ES-I3 (cell line): ENCODE measurements around the gene PAK3.

Source experiments
- H3K36me3 ChIP-seq: 2 replicates; pipeline ENCODE4 v1.6.1; 2013; ENCODE audit warnings: mild to moderate bottlenecking, low read length, control low read depth, moderate library complexity; ENCODE audit not compliant: insufficient read depth
- H3K4me1 ChIP-seq: 2 replicates; pipeline ENCODE4 v1.6.1; 2013; ENCODE audit warnings: mild to moderate bottlenecking, control low read depth, low read length; ENCODE audit not compliant: insufficient read depth
- H3K9ac ChIP-seq: 2 replicates; pipeline ENCODE4 v1.6.1; 2013; ENCODE audit warnings: low read depth, mild to moderate bottlenecking, low read length, moderate library complexity
- H3K9me3 ChIP-seq: 2 replicates; pipeline ENCODE4 v1.6.1; 2013; ENCODE audit warnings: mild to moderate bottlenecking, low read length, moderate library complexity; ENCODE audit not compliant: control insufficient read depth, insufficient read depth

The PAK3 gene

GRCh38 chrX:111168314-111168713 is 72.3 kb downstream of the PAK3 start:
- Histone ChIP-seq H3K36me3 (no peaks in the 10 kb centered on the region; the same call in 1 of the 2 replicates), H3K4me1 (no peaks in the 10 kb centered on the region), H3K9ac (no peak overlapping the region), H3K9me3 (no peaks in the 10 kb centered on the region)

- Histone ChIP-seq H3K36me3 (no peaks in the 10 kb centered on the region), H3K4me1 (no peaks in the 10 kb centered on the region), H3K9me3 (no peaks in the 10 kb centered on the region), H3K9ac (no peak overlapping the region)
Observed at GRCh38 chrX:111169141-111169540, 73.2 kb downstream of the PAK3 start.

GRCh38 chrX:111170017-111170416 is 74.0 kb downstream of the PAK3 start:
- H3K9ac ChIP-seq = no peak overlapping the region
- no peaks in the 10 kb centered on the region for H3K4me1 ChIP-seq
- H3K9me3 ChIP-seq = no peaks in the 10 kb centered on the region
- no peaks in the 10 kb centered on the region for H3K36me3 ChIP-seq

GRCh38 chrX:111180750-111181240 is 84.8 kb downstream of the PAK3 start:
- Histone ChIP-seq H3K9me3 (no peaks in the 10 kb centered on the region), H3K4me1 (peaks cover 19% of the 10 kb centered on the region), H3K9ac (no peak overlapping the region), H3K36me3 (no peaks in the 10 kb centered on the region)

- Histone ChIP-seq H3K9me3 (no peaks in the 10 kb centered on the region), H3K9ac (no peak overlapping the region), H3K36me3 (no peaks in the 10 kb centered on the region), H3K4me1 (peaks cover 19% of the 10 kb centered on the region)
Observed at GRCh38 chrX:111181951-111182350, 86.0 kb downstream of the PAK3 start.

- Histone ChIP-seq H3K9ac (no peak overlapping the region), H3K36me3 (no peaks in the 10 kb centered on the region), H3K4me1 (peaks cover 19% of the 10 kb centered on the region), H3K9me3 (no peaks in the 10 kb centered on the region)
Observed at GRCh38 chrX:111182997-111183396, 87.0 kb downstream of the PAK3 start.

GRCh38 chrX:111191598-111191997 is 95.6 kb downstream of the PAK3 start:
- Histone ChIP-seq H3K36me3 (no peaks in the 10 kb centered on the region), H3K4me1 (no peaks in the 10 kb centered on the region), H3K9me3 (no peaks in the 10 kb centered on the region), H3K9ac (no peak overlapping the region)

GRCh38 chrX:111199505-111199904 is 103.5 kb downstream of the PAK3 start:
- Histone ChIP-seq H3K9ac (no peak overlapping the region), H3K4me1 (no peaks in the 10 kb centered on the region), H3K9me3 (no peaks in the 10 kb centered on the region), H3K36me3 (no peaks in the 10 kb centered on the region)

GRCh38 chrX:111200327-111200726 is 104.3 kb downstream of the PAK3 start:
- no peaks in the 10 kb centered on the region for H3K4me1 ChIP-seq
- no peak overlapping the region for H3K9ac ChIP-seq
- H3K9me3 ChIP-seq = no peaks in the 10 kb centered on the region
- H3K36me3 ChIP-seq = no peaks in the 10 kb centered on the region

- H3K4me1 ChIP-seq = no peaks in the 10 kb centered on the region
- H3K9me3 ChIP-seq = no peaks in the 10 kb centered on the region
- no peaks in the 10 kb centered on the region for H3K36me3 ChIP-seq
Observed at GRCh38 chrX:111207851-111208250, 111.9 kb downstream of the PAK3 start.

GRCh38 chrX:111216293-111216801 is 120.4 kb downstream of the PAK3 start:
- H3K9me3 ChIP-seq = no peaks in the 10 kb centered on the region
- no peak overlapping the region for H3K9ac ChIP-seq
- H3K4me1 ChIP-seq = no peaks in the 10 kb centered on the region
- H3K36me3 ChIP-seq = no peaks in the 10 kb centered on the region

More at GRCh38 chrX:111207851-111208250, 111.9 kb downstream of the PAK3 start:
- H3K9ac ChIP-seq = no peak overlapping the region

- H3K9ac ChIP-seq = no peak overlapping the region
- no peaks in the 10 kb centered on the region for H3K4me1 ChIP-seq
- no peaks in the 10 kb centered on the region for H3K36me3 ChIP-seq
Observed at GRCh38 chrX:111244235-111244750, 148.3 kb downstream of the PAK3 start.

GRCh38 chrX:111254896-111255693 is 159.1 kb downstream of the PAK3 start:
- Histone ChIP-seq H3K36me3 (no peaks in the 10 kb centered on the region), H3K4me1 (peaks cover 11% of the 10 kb centered on the region), H3K9me3 (no peaks in the 10 kb centered on the region; the same call in 1 of the 2 replicates), H3K9ac (no peak overlapping the region)

More at GRCh38 chrX:111244235-111244750, 148.3 kb downstream of the PAK3 start:
- H3K9me3 ChIP-seq = no peaks in the 10 kb centered on the region

- no peaks in the 10 kb centered on the region; the same call in 1 of the 2 replicates for H3K9me3 ChIP-seq
- H3K4me1 ChIP-seq = peaks cover 11% of the 10 kb centered on the region
- no peaks in the 10 kb centered on the region for H3K36me3 ChIP-seq
- H3K9ac ChIP-seq = no peak overlapping the region
Observed at GRCh38 chrX:111257733-111258132, 161.7 kb downstream of the PAK3 start.

- Histone ChIP-seq H3K9ac (no peak overlapping the region), H3K36me3 (no peaks in the 10 kb centered on the region), H3K4me1 (peaks cover 11% of the 10 kb centered on the region), H3K9me3 (no peaks in the 10 kb centered on the region)
Observed at GRCh38 chrX:111259559-111259958, 163.6 kb downstream of the PAK3 start.
